Measurements from ENCODE around the gene KIAA0513.

The KIAA0513 gene

DNA sequence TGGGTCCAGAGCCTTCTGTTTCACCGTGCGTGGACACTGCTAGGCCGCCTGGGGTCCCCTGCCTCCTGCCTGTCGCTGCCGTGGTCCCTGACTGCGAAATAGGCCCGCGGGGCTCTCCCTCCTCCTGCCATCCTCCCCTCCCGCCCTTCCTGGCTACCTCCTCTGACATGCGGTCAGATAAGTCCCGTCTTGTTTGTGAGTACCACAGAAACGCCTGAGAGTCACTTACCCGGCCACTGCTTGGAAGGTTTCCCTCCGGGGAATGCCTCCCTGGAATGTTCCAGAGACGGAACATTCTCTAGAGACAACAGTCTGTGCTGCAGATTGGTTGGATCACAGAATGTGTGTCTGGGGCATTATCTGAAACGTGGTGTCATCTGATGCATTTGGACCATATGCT is 61.9 kb downstream of the KIAA0513 start:
- DNase-seq (ENCODE audit: low spot score) = no peak

- DNase-seq (ENCODE audit: low spot score) = no peak
Observed at GRCh38 chr16:85090181-85090580, 62.6 kb downstream of the KIAA0513 start.

GRCh38 chr16:85090873-85091521 is 63.4 kb downstream of the KIAA0513 start:
- DNase-seq (ENCODE audit: low spot score) = peak; percentile 42

DNA sequence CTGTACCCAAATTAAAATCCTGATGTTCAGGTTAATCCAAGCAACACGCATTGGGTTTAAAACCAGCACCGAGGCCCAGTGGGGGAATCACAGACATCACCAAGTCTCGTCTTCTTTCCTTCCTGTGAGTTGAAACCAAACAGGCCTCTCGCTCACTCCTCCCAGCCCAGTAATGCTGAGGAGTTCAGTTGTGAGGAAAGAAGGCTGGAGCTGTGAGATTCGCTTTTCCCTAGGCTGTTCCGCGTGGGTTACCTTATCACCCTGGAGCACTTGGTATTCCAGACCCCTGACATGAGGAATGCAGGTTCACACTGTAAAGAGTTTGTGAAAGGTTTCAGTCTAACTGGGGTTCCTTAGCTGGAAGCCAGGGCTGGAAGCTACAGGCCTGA is 63.9 kb downstream of the KIAA0513 start:
- no peak for DNase-seq (ENCODE audit: low spot score)

GRCh38 chr16:85092309-85092708 is 64.7 kb downstream of the KIAA0513 start:
- DNase-seq (ENCODE audit: low spot score) = no peak

- DNase-seq (ENCODE audit: low spot score) = no peak
Observed at GRCh38 chr16:85092851-85093250, 65.3 kb downstream of the KIAA0513 start.

GRCh38 chr16:85093705-85094104 is 66.1 kb downstream of the KIAA0513 start:
- DNase-seq (ENCODE audit: low spot score) = no peak

DNA sequence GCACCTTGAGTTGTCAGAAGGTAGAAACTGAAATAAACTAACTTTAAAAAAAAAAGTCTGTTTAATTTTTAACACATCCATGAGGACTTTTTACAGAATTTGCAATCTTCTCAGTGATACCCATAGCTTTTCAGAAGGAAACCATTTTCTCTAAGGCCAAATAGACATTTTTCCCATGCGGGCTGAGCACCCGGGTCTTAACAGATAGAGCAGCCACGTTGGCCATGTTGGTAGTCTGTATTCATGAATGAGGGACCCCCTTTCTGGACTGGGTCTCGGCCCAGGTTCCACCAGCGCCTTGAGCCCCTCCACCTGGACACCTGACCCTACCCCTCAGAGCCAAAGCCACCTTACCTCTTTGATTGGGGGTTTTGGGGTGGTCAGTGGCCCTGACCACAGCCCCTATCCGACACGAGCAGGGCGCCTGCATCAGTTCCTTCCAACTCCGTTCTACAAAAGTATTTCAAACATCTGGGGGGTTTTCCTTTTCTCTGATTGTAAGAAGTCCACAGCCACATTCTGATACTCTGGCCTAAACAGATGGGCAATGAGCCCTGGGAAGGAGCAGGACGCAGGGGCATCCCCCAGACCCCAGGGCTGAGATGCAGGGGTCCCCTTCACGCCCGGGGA is 66.7 kb downstream of the KIAA0513 start:
- DNase-seq (ENCODE audit: low spot score) = no peak

DNA sequence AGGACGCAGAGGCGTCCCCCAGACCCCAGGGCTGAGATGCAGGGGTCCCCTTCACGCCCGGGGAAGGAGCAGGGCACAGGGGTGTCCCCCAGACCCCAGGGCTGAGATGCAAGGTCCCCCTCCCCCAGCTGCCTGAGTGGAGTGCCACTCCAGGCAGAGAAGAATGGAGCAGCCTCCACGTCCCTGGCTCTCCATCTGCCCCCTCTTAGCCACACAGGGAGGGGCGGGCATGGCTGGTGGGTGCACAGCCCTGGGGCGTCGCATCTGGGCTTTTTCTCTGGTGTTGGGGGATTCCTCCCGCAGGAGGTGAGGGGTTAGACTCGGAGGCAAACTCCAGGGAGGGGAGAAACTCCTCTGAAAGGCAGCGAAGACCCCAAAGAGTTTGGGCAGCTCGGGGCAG is 67.2 kb downstream of the KIAA0513 start:
- DNase-seq (ENCODE audit: low spot score) = no peak

GRCh38 chr16:85096921-85097320 is 69.3 kb downstream of the KIAA0513 start:
- no peak for DNase-seq (ENCODE audit: low spot score)

GRCh38 chr16:85098565-85098964 is 71.0 kb downstream of the KIAA0513 start:
- DNase-seq (ENCODE audit: low spot score) = no peak

DNA sequence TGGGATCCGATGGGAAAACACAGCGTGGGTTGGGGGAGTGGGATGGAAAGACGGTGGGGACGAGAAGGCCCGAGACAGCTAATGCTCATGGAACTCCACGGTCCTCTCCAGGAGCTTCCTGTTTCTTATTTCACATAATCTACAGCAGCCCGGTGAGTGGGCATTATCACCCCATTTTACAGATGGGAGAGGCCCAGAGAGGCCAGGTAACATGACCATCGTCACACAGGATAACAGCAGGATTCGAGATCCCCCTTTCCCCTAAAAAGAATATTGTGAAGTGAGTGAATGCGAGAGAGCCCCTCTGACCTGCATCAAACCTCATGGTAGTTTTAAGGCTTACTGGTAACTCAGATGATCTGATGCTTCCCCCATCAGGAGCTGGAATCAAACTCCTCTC is 72.7 kb downstream of the KIAA0513 start:
- DNase-seq (ENCODE audit: low spot score) = no peak

DNA sequence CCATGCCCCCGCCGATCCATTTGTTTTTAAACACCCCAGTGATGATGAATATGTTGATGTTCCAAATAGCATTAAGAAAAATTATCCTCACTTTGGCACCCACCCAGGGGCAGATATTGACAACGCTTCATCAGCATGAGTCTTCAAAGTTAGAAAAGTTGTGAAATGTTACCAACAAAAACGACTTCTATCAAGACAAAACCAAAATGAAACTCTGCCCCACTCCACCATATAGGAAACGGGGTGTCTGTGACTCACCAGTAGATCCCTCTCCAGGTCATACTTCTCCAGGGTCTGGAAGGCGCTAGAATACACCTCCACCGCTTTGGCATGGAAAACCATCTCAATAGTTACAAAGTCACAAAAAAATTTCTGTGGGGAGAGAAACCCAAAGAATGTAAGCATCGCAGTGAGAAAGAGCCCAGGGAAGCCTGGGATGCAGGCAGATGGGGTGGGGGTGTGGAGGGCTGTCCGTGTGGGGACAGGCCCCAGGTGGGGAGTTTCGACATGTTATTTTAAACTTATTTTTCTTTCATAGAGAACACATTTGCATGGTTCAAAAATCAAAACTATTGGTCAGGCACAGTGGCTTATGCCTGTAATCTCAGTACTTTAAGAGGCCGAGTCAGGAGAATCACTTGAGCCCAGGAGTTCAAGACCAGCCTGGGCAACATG is 74.5 kb downstream of the KIAA0513 start:
- no peak for DNase-seq (ENCODE audit: low spot score)

- DNase-seq (ENCODE audit: low spot score) = no peak
Observed at GRCh38 chr16:85103114-85104079, 75.8 kb downstream of the KIAA0513 start.

DNA sequence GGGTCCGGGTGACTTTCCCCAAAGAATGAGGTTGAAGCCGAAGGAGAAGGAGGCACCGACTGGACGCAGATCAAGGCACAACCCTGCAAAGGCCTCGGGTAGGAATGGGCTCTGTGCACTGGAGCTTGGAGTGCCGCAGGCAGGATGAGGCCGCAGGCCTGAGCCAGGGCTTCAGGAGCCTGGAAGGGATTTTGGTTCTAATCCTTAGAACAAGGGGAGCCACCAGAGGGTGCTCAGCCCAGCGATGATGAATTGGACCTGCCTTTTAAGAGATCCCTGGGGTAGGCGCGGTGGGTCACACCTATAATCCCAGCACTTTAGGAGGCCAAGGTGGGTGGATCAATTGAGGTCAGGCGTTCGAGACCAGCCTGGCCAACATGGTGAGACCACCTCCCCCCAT is 76.6 kb downstream of the KIAA0513 start:
- no peak for DNase-seq (ENCODE audit: low spot score)

GRCh38 chr16:85104821-85105391 is 77.3 kb downstream of the KIAA0513 start:
- no peak for DNase-seq (ENCODE audit: low spot score)

GRCh38 chr16:85105475-85105874 is 77.9 kb downstream of the KIAA0513 start:
- DNase-seq (ENCODE audit: low spot score) = no peak

- no peak for DNase-seq (ENCODE audit: low spot score)
Observed at GRCh38 chr16:85107083-85107482, 79.5 kb downstream of the KIAA0513 start.

GRCh38 chr16:85107532-85107931 is 79.9 kb downstream of the KIAA0513 start:
- no peak for DNase-seq (ENCODE audit: low spot score)

DNA sequence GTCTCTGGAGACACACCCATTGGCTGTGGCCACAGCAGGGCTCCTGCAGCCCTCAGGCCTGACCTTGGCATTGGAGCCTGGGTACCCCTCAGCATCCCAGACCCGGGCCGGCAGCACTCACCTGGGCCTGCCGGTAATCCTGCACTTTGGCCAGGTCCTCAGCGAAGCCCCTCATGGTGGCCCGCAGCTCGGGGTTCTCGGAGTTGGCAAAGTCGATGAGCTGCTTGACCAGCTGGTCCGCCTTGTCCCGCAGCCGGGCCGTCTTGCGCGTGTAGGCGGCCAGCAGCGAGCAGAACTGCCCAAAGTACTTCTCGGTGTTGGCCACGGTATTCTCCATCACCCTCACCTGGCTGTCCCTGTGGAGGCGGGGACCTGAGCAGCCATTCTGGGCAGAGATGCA is 82.5 kb downstream of the KIAA0513 start:
- DNase-seq (ENCODE audit: low spot score) = no peak

GRCh38 chr16:85111184-85111583 is 83.6 kb downstream of the KIAA0513 start:
- DNase-seq (ENCODE audit: low spot score) = no peak

DNA sequence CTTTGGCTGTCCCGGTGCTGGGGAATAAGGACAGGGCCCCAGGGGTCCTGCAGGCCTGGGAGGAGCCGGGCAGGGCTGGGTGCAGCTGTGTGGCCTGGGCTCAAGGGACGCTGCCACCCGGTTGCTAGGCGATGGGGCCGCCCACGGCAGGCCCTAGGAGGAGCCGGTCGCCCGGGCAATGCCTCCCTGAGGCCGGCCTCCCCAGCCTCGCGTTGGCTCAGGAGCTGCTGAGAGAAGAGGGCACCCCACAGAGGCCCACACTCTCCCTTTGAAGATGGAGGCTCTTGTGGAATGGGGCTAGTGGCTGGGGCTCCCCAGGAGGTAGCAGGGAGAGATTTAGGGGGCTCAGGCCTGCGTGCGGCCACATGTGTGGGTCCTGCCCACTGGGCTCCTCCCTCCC is 84.8 kb downstream of the KIAA0513 start, which contains the start of gene CIBAR2:
TSS of gene CIBAR2 (minus strand) at position 109 of the 400 bp plus-strand sequence. CDS start 120 bp downstream, outside the sequence.
- DNase-seq (ENCODE audit: low spot score) = no peak

Data from cerebellar cortex (tissue), 1 donor.